Fibroblast of lung (primary cell): ENCODE measurements around the gene SHISAL1. TPM values are rescaled to one million over a fixed set of nuclear protein-coding genes. Genes with fewer than 3 reads are reported as not detected.

Source experiments
- DNase-seq, 2 donors: peaks; one replicate each; pipeline versions ENCODE4 v3.0.0 to v3.0.0-alpha.2; 2010; ENCODE audit warnings: low read depth in 2 of 2
- H2AFZ ChIP-seq: 2 replicates; pipeline ENCODE4 v1.5.1; 2012; ENCODE audit warnings: low read length, control low read depth, inconsistent platforms
- H3K27ac ChIP-seq: 2 replicates; pipeline ENCODE4 v1.5.1; 2011; ENCODE audit warnings: low read length, control low read depth; ENCODE audit not compliant: insufficient read depth
- H3K27me3 ChIP-seq: 2 replicates; pipeline ENCODE4 v1.5.1; 2011; ENCODE audit warnings: mild to moderate bottlenecking, low read length; ENCODE audit not compliant: control insufficient read depth, insufficient read depth
- H3K36me3 ChIP-seq: 2 replicates; pipeline ENCODE4 v1.5.1; 2011; ENCODE audit warnings: low read length; ENCODE audit not compliant: control insufficient read depth, insufficient read depth
- H3K4me1 ChIP-seq: 2 replicates; pipeline ENCODE4 v1.5.1; 2011; ENCODE audit warnings: low read length; ENCODE audit not compliant: control insufficient read depth, insufficient read depth; ENCODE audit errors: extremely low read depth
- H3K4me2 ChIP-seq: 2 replicates; pipeline ENCODE4 v1.5.1; 2011; ENCODE audit warnings: low read length, control low read depth; ENCODE audit not compliant: insufficient read depth; ENCODE audit errors: extremely low read depth
- H3K4me3 ChIP-seq, 4 experiments: fragments of 200-600 bp in 1 of 4; sonication (generic) in 1 of 4; replicated peaks in 1 of 4; 2 replicates each; pipeline ENCODE4 v1.5.1; 2011 to 2016; ENCODE audit warnings: low read length in 4 of 4, low read depth in 3 of 4, mild to moderate bottlenecking in 3 of 4, control low read depth in 2 of 4, inconsistent platforms in 1 of 4, mixed read lengths in 1 of 4; ENCODE audit not compliant: insufficient read depth in 1 of 4; ENCODE audit errors: control extremely low read depth in 1 of 4
- H3K79me2 ChIP-seq: 2 replicates; pipeline ENCODE4 v1.5.1; 2012; ENCODE audit warnings: mild to moderate bottlenecking, low read length, inconsistent platforms; ENCODE audit not compliant: control insufficient read depth, insufficient read depth
- H3K9ac ChIP-seq: 2 replicates; pipeline ENCODE4 v1.5.1; 2011; ENCODE audit warnings: mild to moderate bottlenecking, low read length, control low read depth; ENCODE audit not compliant: insufficient read depth
- H3K9me3 ChIP-seq: 2 replicates; pipeline ENCODE4 v1.5.1; 2012; ENCODE audit warnings: low read depth, low read length; ENCODE audit not compliant: control insufficient read depth, insufficient read depth
- H4K20me1 ChIP-seq: 2 replicates; pipeline ENCODE4 v1.5.1; 2011; ENCODE audit warnings: low read length; ENCODE audit not compliant: control insufficient read depth, insufficient read depth; ENCODE audit errors: extremely low read depth
- EZH2 ChIP-seq: IDR thresholded peaks from 2 replicates; pipeline ENCODE4 v1.5.1; 2012; ENCODE audit warnings: low read length, control low read depth, mild to moderate bottlenecking; ENCODE audit errors: missing control alignments
- polyA plus RNA-seq, 2 donors: library from polyadenylated mRNA; depleted of rRNA in 1 of 2; stranded (reverse) in 1 of 2; unstranded in 1 of 2; fragments of >200 nt; gene quantifications; 2 replicates each; pipeline ENCODE4 v1.2.1, GENCODE V29; 2011 to 2012; ENCODE audit warnings: missing spikeins in 1 of 2
- total RNA-seq: library from RNA; depleted of rRNA; stranded (reverse); fragments of >200 nt; gene quantifications from 2 replicates; pipeline ENCODE4 v1.2.1, GENCODE V29; 2014
- TF ChIP-seq, protein P1 (sequence below), 2 donors: IDR thresholded peaks in 1 of 2; conservative IDR thresholded peaks in 1 of 2; 1 replicate in 1 of 2; 2 replicates in 1 of 2; pipeline ENCODE4 v1.5.1; 2011 to 2012; ENCODE audit warnings: low read length in 2 of 2, control low read depth in 1 of 2, inconsistent platforms in 1 of 2, low read depth in 1 of 2, mild to moderate bottlenecking in 1 of 2

SHISAL1 gene
- total and polyA plus RNA-seq, 2 donors (not counting 1 experiment from before 2014, with no cell fraction given), result 0.73 to 3.5 TPM

DNA sequence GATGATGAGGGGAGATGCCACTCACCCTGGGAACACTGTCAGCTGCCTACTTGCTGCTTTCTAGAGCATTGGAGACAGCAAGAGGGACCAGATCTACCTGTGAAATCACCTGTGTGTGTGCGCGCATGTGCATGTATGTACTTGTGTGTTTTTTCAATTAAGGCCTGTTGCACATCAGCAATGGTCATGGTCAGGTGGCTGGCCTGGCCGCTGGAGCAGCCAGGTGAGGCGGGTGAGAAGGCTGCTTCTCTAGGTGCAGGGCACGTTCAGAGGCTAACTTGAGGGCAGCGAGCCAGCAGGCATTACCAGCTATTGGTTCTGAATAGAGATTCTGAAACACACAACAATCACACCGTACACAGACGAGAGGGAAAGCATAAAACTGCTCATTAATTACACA lies 66.9 kb downstream of the SHISAL1 start:
- Histone ChIP-seq H3K27me3 (no peaks in the 10 kb centered on the region), H3K4me2 (no peak overlapping the region), H3K4me1 (no peaks in the 10 kb centered on the region), H3K27ac (no peak overlapping the region), H3K36me3 (no peaks in the 10 kb centered on the region), H2AFZ (no peak overlapping the region), H3K79me2 (no peaks in the 10 kb centered on the region), H3K4me3 (no peak overlapping the region), H3K9ac (no peak overlapping the region), H3K9me3 (no peaks in the 10 kb centered on the region), H4K20me1 (no peaks in the 10 kb centered on the region)
- no peak for DNase-seq
- no peak for TF ChIP-seq EZH2
- TF ChIP-seq, protein P1, sequence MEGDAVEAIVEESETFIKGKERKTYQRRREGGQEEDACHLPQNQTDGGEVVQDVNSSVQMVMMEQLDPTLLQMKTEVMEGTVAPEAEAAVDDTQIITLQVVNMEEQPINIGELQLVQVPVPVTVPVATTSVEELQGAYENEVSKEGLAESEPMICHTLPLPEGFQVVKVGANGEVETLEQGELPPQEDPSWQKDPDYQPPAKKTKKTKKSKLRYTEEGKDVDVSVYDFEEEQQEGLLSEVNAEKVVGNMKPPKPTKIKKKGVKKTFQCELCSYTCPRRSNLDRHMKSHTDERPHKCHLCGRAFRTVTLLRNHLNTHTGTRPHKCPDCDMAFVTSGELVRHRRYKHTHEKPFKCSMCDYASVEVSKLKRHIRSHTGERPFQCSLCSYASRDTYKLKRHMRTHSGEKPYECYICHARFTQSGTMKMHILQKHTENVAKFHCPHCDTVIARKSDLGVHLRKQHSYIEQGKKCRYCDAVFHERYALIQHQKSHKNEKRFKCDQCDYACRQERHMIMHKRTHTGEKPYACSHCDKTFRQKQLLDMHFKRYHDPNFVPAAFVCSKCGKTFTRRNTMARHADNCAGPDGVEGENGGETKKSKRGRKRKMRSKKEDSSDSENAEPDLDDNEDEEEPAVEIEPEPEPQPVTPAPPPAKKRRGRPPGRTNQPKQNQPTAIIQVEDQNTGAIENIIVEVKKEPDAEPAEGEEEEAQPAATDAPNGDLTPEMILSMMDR (conservative IDR thresholded peaks at IDR 0.05 in 1 of 2, IDR thresholded peaks at IDR 0.05 in 1 of 2; ENCODE audit: low read depth in 1 of 2, low read length in 2 of 2), result no peak

DNA sequence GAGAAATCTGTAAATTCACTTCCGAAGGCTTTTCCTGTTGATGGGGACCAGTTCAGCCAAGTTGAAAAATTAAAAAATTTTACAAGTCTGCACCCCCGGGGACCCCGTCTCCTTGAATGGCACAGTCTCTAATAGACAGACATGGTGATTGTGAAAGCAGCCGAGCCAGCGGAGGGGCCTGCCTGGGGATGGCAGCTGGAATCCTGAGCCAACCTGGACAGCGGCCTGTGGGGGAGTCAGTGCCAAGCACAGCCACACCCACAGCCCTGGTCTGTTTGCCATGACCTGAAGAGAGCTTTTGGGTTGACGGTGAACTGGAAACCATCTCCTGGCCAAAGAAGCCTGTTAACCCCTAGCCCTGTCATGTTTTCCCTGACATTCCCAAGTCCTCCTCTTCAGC lies 67.3 kb downstream of the SHISAL1 start:
- Histone ChIP-seq H3K4me3 (no peak overlapping the region), H3K79me2 (no peaks in the 10 kb centered on the region), H3K4me2 (no peak overlapping the region), H3K9me3 (no peaks in the 10 kb centered on the region), H3K9ac (no peak overlapping the region), H4K20me1 (no peaks in the 10 kb centered on the region), H3K27me3 (no peaks in the 10 kb centered on the region), H3K4me1 (no peaks in the 10 kb centered on the region), H3K27ac (no peak overlapping the region), H3K36me3 (no peaks in the 10 kb centered on the region), H2AFZ (no peak overlapping the region)
- TF ChIP-seq, protein P1 (conservative IDR thresholded peaks at IDR 0.05 in 1 of 2, IDR thresholded peaks at IDR 0.05 in 1 of 2; ENCODE audit: low read depth in 1 of 2, low read length in 2 of 2), result no peak
- no peak for TF ChIP-seq EZH2
- DNase-seq, result no peak

DNA sequence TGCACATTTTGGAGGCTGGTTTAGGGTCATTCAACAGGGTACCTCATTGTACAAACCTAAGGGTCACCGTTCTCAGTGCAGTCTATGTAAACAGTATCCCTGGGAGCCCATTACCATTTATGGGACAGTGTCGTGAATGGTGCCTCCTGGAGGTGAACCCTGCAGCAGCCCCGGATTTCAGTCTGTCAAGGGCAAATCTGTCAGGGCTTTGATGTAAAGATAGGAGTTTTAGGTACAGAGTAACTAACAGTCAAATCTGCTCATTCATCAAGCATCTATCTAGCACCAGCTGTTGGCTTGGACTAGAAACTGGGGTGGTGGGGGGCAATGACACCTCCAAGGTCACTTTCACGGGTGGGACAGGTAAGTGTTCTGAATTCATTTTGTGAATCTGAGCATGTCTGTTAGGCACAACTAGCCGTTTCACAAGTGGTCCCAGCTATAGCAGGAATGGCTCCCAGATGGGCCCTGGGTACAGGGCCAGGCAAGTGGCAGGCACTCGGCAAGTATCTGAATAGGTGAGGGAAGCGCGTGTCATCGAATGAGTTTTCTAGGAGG lies 68.4 kb downstream of the SHISAL1 start:
- Histone ChIP-seq H3K27ac (no peak overlapping the region), H2AFZ (no peak overlapping the region), H3K4me2 (no peak overlapping the region), H3K9ac (no peak overlapping the region), H3K36me3 (no peaks in the 10 kb centered on the region), H3K4me3 (no peak overlapping the region), H3K9me3 (no peaks in the 10 kb centered on the region), H3K79me2 (no peaks in the 10 kb centered on the region), H3K4me1 (no peaks in the 10 kb centered on the region), H3K27me3 (no peaks in the 10 kb centered on the region), H4K20me1 (no peaks in the 10 kb centered on the region)
- no peak for TF ChIP-seq EZH2
- TF ChIP-seq, protein P1 (conservative IDR thresholded peaks at IDR 0.05 in 1 of 2, IDR thresholded peaks at IDR 0.05 in 1 of 2; ENCODE audit: low read depth in 1 of 2, low read length in 2 of 2), result no peak
- no peak for DNase-seq
